ENCODE data around the gene ANKRD34A. TPM values are rescaled to one million over a fixed set of nuclear protein-coding genes. Genes with fewer than 3 reads are reported as not detected.

The ANKRD34A gene
- 0.12 to 0.27 TPM (median 0.17 TPM) in 5 replicates for total RNA-seq (2022; extraction: Qiagen RNA extraction; ENCODE audit: low read depth)

GRCh38 chr1:145964328-145965118 lies at the start of gene ANKRD34A, which contains the start of gene POLR3GL:
Gene ANKRD34A, minus strand, starts transcription at chr1:145964575. Its CDS starts 2,816 bp downstream, at chr1:145961759.
Gene POLR3GL, plus strand, starts transcription at chr1:145964690. Its CDS starts 10,176 bp downstream, at chr1:145974866.

GRCh38 chr1:145996433-145997015 lies 32.1 kb upstream of the ANKRD34A start, which contains the start of gene TXNIP:
Gene TXNIP, minus strand, starts transcription at chr1:145996579. Its CDS starts 313 bp downstream, at chr1:145996266.

GRCh38 chr1:145957443-145958319 lies 6.7 kb downstream of the ANKRD34A start, which contains the start of gene LIX1L:
Gene LIX1L, minus strand, starts transcription at chr1:145958017. Its CDS starts 90 bp downstream, at chr1:145957927.

GRCh38 chr1:145927063-145927886 lies 37.1 kb downstream of the ANKRD34A start, which contains the start of gene RBM8A:
Gene RBM8A, minus strand, starts transcription at chr1:145927484. Its CDS starts 58 bp downstream, at chr1:145927426.

GRCh38 chr1:145918144-145918991 lies 46.0 kb downstream of the ANKRD34A start, which contains the start of gene PEX11B:
Gene PEX11B, minus strand, starts transcription at chr1:145918717. Its CDS starts 29 bp downstream, at chr1:145918688.

Other genes with a start within 250 kb of the ANKRD34A start
- 0.10 TPM in 1 of 5 replicates, not detected in the others for gene CD160, start 245.1 kb downstream of the ANKRD34A start, total RNA-seq (2022; extraction: Qiagen RNA extraction; ENCODE audit: low read depth)
- gene RNF115, start 140.5 kb downstream of the ANKRD34A start, total RNA-seq (2022; extraction: Qiagen RNA extraction; ENCODE audit: low read depth), result 9.4 to 12.2 TPM (median 10.8 TPM) in 5 replicates
- gene POLR3C, start 140.4 kb downstream of the ANKRD34A start, total RNA-seq (2022; extraction: Qiagen RNA extraction; ENCODE audit: low read depth), result 32.0 to 38.8 TPM (median 35.2 TPM) in 5 replicates
- 5.1 to 6.4 TPM (median 5.6 TPM) in 5 replicates for gene NUDT17, start 118.9 kb downstream of the ANKRD34A start, total RNA-seq (2022; extraction: Qiagen RNA extraction; ENCODE audit: low read depth)
- gene PIAS3, start 105.5 kb downstream of the ANKRD34A start, total RNA-seq (2022; extraction: Qiagen RNA extraction; ENCODE audit: low read depth), result 22.0 to 28.1 TPM (median 26.4 TPM) in 5 replicates
- 0.04 TPM in 1 of 5 replicates, not detected in the others for gene ANKRD35, start 78.7 kb downstream of the ANKRD34A start, total RNA-seq (2022; extraction: Qiagen RNA extraction; ENCODE audit: low read depth)
- 0.23 to 0.48 TPM (median 0.35 TPM) in 5 replicates for gene ITGA10, start 54.5 kb downstream of the ANKRD34A start, total RNA-seq (2022; extraction: Qiagen RNA extraction; ENCODE audit: low read depth)
- gene PEX11B, start 45.9 kb downstream of the ANKRD34A start, total RNA-seq (2022; extraction: Qiagen RNA extraction; ENCODE audit: low read depth), result 19.4 to 23.4 TPM (median 22.0 TPM) in 5 replicates
- 193 to 235 TPM (median 203 TPM) in 5 replicates for gene RBM8A, start 37.1 kb downstream of the ANKRD34A start, total RNA-seq (2022; extraction: Qiagen RNA extraction; ENCODE audit: low read depth)
- 7.8 to 11.1 TPM (median 9.4 TPM) in 5 replicates for gene LIX1L, start 6.6 kb downstream of the ANKRD34A start, total RNA-seq (2022; extraction: Qiagen RNA extraction; ENCODE audit: low read depth)
- gene POLR3GL, start 115 bp upstream of the ANKRD34A start, total RNA-seq (2022; extraction: Qiagen RNA extraction; ENCODE audit: low read depth), result 9.0 to 11.0 TPM (median 9.6 TPM) in 5 replicates
- 0.13 to 0.49 TPM (median 0.19 TPM) in 5 replicates for gene TXNIP, start 32.0 kb upstream of the ANKRD34A start, total RNA-seq (2022; extraction: Qiagen RNA extraction; ENCODE audit: low read depth)
- gene HJV, start 57.2 kb upstream of the ANKRD34A start, total RNA-seq (2022; extraction: Qiagen RNA extraction; ENCODE audit: low read depth), result not detected in 5 replicates
- gene NBPF10, start 180.2 kb upstream of the ANKRD34A start, total RNA-seq (2022; extraction: Qiagen RNA extraction; ENCODE audit: low read depth), result 0.49 to 0.78 TPM (median 0.55 TPM) in 5 replicates

All from A549 treated with CpdA at 1 μM for 4 hours (cell line).